ENCODE measurements around the gene MAPK8. TPM values are rescaled to one million over a fixed set of nuclear protein-coding genes. Genes with fewer than 3 reads are reported as not detected.

The MAPK8 gene
- total and polyA plus RNA-seq, 9 of the 15 experiments (the other 6 are each of a cell fraction or from before 2014, with no cell fraction given) = 6.4 to 159 (median 71.0) TPM

GRCh38 chr10:48406204-48406603 is 99.7 kb downstream of the MAPK8 start (continued):
- TF ChIP-seq MGA (IDR thresholded peaks at IDR 0.05) (peak; percentile 82), BHLHE40 (IDR thresholded peaks at IDR 0.05; ENCODE audit: low read length) (peak; percentile 53; the same call in 1 of the 2 replicates), MAX (CRISPR knock-in tag; IDR thresholded peaks at IDR 0.05) (peak; percentile 35), TOE1 (IDR thresholded peaks at IDR 0.05; ENCODE audit: borderline replicate concordance) (peak; percentile 60), TOE1 (CRISPR knock-in tag; IDR thresholded peaks at IDR 0.05; ENCODE audit: borderline replicate concordance, low read depth) (no peak), AFF4 (CRISPR knock-in tag; IDR thresholded peaks at IDR 0.05) (no peak), SMAD3 (CRISPR knock-in tag; conservative IDR thresholded peaks at IDR 0.05) (0 out of 2 replicates have a peak, but pooled peaks have one; percentile 15), ETV1 (tag; conservative IDR thresholded peaks at IDR 0.05; ENCODE audit: low read depth) (peak; percentile 42), SMAD4 (CRISPR knock-in tag; conservative IDR thresholded peaks at IDR 0.05) (peak; percentile 90), LEF1 (IDR thresholded peaks at IDR 0.05) (peak; percentile 49; the same call in 1 of the 2 replicates), ZNF395 (CRISPR knock-in tag; IDR thresholded peaks at IDR 0.05) (peak; percentile 89)

Data from K562 (cell line).